Spleen (tissue), 11 donors: ENCODE results near the gene RPL7A. TPM values are rescaled to one million over a fixed set of nuclear protein-coding genes. Genes with fewer than 3 reads are reported as not detected.

ENCODE experiments used
- DNase-seq: peaks from one replicate; pipeline ENCODE4 v3.0.0-alpha.2; 2020
- H3K27ac ChIP-seq, 8 donors: fragments of 200-600 bp; sonication (generic) in 7 of 8; 1 replicate in 4 of 8; 2 replicates in 4 of 8; pipeline versions ENCODE4 v1.5.0 to v1.8.0; 2016 to 2021; ENCODE audit warnings: inconsistent platforms in 4 of 8, mild to moderate bottlenecking in 4 of 8, moderate library complexity in 1 of 8
- H3K27me3 ChIP-seq, 7 donors: fragments of 200-600 bp; sonication (generic) in 6 of 7; replicated peaks in 1 of 7; 1 replicate in 4 of 7; 2 replicates in 3 of 7; pipeline versions ENCODE4 v1.5.0 to v1.8.0; 2016 to 2021; ENCODE audit warnings: inconsistent platforms in 3 of 7, mild to moderate bottlenecking in 1 of 7
- H3K36me3 ChIP-seq, 6 donors: fragments of 200-600 bp; sonication (generic) in 5 of 6; 1 replicate in 4 of 6; 2 replicates in 2 of 6; pipeline versions ENCODE4 v1.5.0 to v1.8.0; 2016 to 2021; ENCODE audit warnings: inconsistent platforms in 2 of 6
- H3K4me1 ChIP-seq, 6 donors: fragments of 200-600 bp; sonication (generic) in 5 of 6; 1 replicate in 3 of 6; 2 replicates in 3 of 6; pipeline versions ENCODE4 v1.5.0 to v1.8.0; 2016 to 2021; ENCODE audit warnings: inconsistent platforms in 3 of 6
- H3K4me3 ChIP-seq, 8 donors: fragments of 200-600 bp; sonication (generic) in 7 of 8; 1 replicate in 4 of 8; 2 replicates in 4 of 8; pipeline versions ENCODE4 v1.5.0 to v1.8.0; 2016 to 2021; ENCODE audit warnings: inconsistent platforms in 4 of 8, mild to moderate bottlenecking in 4 of 8, moderate library complexity in 2 of 8
- H3K9me3 ChIP-seq, 8 donors: fragments of 200-600 bp; sonication (generic) in 7 of 8; 1 replicate in 4 of 8; 2 replicates in 4 of 8; pipeline versions ENCODE4 v1.5.0 to v1.8.0; 2016 to 2021; ENCODE audit warnings: inconsistent platforms in 4 of 8
- POLR2A ChIP-seq, 3 donors: fragments of 450-650 bp; IDR thresholded peaks; one replicate each; pipeline ENCODE4 v1.5.1; 2017; ENCODE audit warnings: antibody characterized with exemption in 3 of 3, mild to moderate bottlenecking in 1 of 3
- POLR2AphosphoS5 ChIP-seq, 3 donors: sonication (generic); formaldehyde crosslinking; IDR thresholded peaks; one replicate each; pipeline ENCODE4 v1.5.1; 2017; ENCODE audit warnings: antibody characterized with exemption in 3 of 3
- WGBS, 5 donors: extraction: QIAGEN DNeasy Blood & Tissue Kit in 3 of 5; methylation state at CpG; one replicate each; pipeline versions ENCODE4 v1.1.5 to v1.1.7; 2013 to 2018; 5-methylcytosine and 5-hydroxymethylcytosine counted together
- intact Hi-C: fragments of 100-400 bp; cut with DNase I; formaldehyde crosslinking; loops from one replicate; pipeline ENCODE4 v1.15.0; 2023; ENCODE audit warnings: low total_unique reads
- polyA plus RNA-seq, 3 donors: library from polyadenylated mRNA; stranded (reverse); fragments of 200-250 nt; gene quantifications; one replicate each; pipeline ENCODE4 v1.2.1, GENCODE V29; 2013
- total RNA-seq, 7 donors: library from RNA; depleted of rRNA in 3 of 7; stranded (reverse); fragments of >200 nt in 3 of 7; fragmentation: NEBNext Ultra II Directional in 4 of 7; extraction: Animal tissue kit (Norgen Biotek cat#: 25700) in 4 of 7; gene quantifications; one replicate each; pipeline versions ENCODE4 v1.1.0 to v1.2.1, GENCODE V29; 2016 to 2021
- TF ChIP-seq, protein P1 (sequence below), 11 experiments: fragments of 200-600 bp in 7 of 11; fragments of 450-650 bp in 4 of 11; sonication (generic) in 4 of 11; IDR thresholded peaks in 8 of 11; conservative IDR thresholded peaks in 3 of 11; 1 replicate in 7 of 11; 2 replicates in 4 of 11; pipeline versions ENCODE4 v1.4.0 to v1.8.0; 2016 to 2021; ENCODE audit warnings: antibody characterized with exemption in 11 of 11, inconsistent platforms in 4 of 11, mild to moderate bottlenecking in 1 of 11
- donor health status: healthy with polysubstance abuse.
- donor health status: DM: no; HTN: no; CAD: no; lungs with moderate emphysema.
- donor health status: DM: no; HTN: no; CAD: no.
- donor health status: Bipolar disorder and iron deficiency.
- donor health status: healthy.
- donor health status: DM: no; HTN: no; CAD: no.
- donor health status: DM: yes; HTN: yes; CAD: no.

RPL7A gene
- total and polyA plus RNA-seq, 10 donors: 1,381 to 6,342 (median 1,755) TPM

DNA sequence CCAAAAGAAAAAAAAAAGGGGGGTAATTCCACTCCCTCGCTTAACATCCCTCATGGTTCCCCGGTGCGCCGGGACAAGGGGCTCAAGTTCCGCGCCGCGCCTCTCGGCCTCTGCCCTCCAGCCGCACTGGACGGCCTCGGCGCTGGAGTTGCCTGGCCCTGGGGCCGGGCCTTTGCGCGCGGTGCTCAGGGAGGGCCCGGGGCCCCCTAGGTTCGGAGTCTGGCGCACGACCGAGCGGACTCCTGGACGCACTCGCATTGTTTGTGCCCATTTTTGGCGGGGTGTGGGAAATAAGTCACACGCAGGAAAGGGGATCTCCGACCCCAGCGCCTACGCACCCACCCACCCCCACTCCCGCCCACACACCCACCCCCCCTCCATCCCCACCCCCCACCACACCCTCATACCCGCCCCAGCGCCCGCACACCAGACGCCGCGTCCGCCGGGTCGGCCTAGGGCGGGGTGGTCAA is 468 bp upstream of the RPL7A start:
- peaks cover 7 to 74% (median 68%) of the 10 kb centered on the region in 6 donors for H3K36me3 ChIP-seq
- H3K27ac ChIP-seq: peak overlapping the region; percentile 89 to 95 (median 94)
- no peaks in the 10 kb centered on the region for H3K27me3 ChIP-seq
- H3K9me3 ChIP-seq: no peaks in the 10 kb centered on the region
- no peak for TF ChIP-seq POLR2A (IDR thresholded peaks at IDR 0.05)
- TF ChIP-seq POLR2AphosphoS5 (IDR thresholded peaks at IDR 0.05): no peak
- TF ChIP-seq, protein P1, sequence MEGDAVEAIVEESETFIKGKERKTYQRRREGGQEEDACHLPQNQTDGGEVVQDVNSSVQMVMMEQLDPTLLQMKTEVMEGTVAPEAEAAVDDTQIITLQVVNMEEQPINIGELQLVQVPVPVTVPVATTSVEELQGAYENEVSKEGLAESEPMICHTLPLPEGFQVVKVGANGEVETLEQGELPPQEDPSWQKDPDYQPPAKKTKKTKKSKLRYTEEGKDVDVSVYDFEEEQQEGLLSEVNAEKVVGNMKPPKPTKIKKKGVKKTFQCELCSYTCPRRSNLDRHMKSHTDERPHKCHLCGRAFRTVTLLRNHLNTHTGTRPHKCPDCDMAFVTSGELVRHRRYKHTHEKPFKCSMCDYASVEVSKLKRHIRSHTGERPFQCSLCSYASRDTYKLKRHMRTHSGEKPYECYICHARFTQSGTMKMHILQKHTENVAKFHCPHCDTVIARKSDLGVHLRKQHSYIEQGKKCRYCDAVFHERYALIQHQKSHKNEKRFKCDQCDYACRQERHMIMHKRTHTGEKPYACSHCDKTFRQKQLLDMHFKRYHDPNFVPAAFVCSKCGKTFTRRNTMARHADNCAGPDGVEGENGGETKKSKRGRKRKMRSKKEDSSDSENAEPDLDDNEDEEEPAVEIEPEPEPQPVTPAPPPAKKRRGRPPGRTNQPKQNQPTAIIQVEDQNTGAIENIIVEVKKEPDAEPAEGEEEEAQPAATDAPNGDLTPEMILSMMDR (IDR thresholded peaks at IDR 0.05 in 8 of 11, conservative IDR thresholded peaks at IDR 0.05 in 3 of 11): no peak
- H3K4me3 ChIP-seq: peak overlapping the region; percentile 66 to 100 (median 88)
- H3K4me1 ChIP-seq: peaks cover 20 to 82% (median 43%) of the 10 kb centered on the region in 6 donors
- intact Hi-C loops: no loop called here
- peak; percentile 88 for DNase-seq
- 0 to 1% (median 0%) methylated on average over 29 to 41 of the region's 41 CpGs for WGBS, 5 donors

DNA sequence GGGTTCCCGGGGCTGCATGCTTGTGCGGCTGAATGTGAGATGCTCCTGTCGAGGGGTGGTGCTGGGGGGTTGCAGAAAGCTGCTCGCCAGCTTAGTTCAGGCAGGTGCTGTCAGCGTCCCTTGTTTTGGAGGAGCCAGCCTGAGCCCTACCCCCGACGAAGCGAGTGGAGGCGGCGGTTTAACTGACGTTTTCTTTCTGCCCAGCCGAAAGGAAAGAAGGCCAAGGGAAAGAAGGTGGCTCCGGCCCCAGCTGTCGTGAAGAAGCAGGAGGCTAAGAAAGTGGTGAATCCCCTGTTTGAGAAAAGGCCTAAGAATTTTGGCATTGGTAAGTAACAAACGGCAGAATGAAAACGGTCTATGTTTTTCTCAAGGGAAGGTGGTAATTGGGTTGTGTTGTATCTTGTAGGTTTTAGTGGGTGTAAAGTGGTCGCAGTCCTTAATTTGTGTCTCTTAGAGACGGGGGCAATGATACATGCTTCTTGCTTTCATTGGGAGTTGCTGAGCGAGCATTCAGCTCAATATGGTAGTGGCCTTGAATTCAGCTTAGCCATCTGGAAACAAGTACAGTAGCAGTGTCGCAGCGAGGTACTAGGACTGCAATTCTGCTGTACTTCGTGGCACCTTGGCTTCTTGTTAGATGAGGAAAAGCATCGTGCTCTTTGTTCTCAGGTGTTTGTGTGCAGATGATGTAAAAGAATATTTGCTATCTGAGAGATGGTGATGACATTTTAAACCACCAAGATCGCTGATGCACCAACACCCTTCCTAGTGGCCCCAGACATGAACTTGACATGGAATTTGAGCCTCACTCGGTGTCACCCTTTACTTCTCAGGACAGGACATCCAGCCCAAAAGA is 928 bp downstream of the RPL7A start:
- H3K9me3 ChIP-seq: no peaks in the 10 kb centered on the region
- peak overlapping the region; percentile 66 to 100 (median 88) for H3K4me3 ChIP-seq
- WGBS, 5 donors: 16 to 21% (median 17%) methylated on average over 25 of the region's 25 CpGs
- DNase-seq: no peak
- intact Hi-C loops: no loop called here
- H3K36me3 ChIP-seq: peaks cover 8 to 74% (median 68%) of the 10 kb centered on the region in 6 donors
- no peak for TF ChIP-seq POLR2AphosphoS5 (IDR thresholded peaks at IDR 0.05)
- TF ChIP-seq, protein P1 (IDR thresholded peaks at IDR 0.05 in 8 of 11, conservative IDR thresholded peaks at IDR 0.05 in 3 of 11): no peak
- TF ChIP-seq POLR2A (IDR thresholded peaks at IDR 0.05): no peak
- H3K4me1 ChIP-seq: peaks cover 20 to 84% (median 40%) of the 10 kb centered on the region in 6 donors
- no peaks in the 10 kb centered on the region for H3K27me3 ChIP-seq
- H3K27ac ChIP-seq: peak overlapping the region; percentile 89 to 95 (median 94)

DNA sequence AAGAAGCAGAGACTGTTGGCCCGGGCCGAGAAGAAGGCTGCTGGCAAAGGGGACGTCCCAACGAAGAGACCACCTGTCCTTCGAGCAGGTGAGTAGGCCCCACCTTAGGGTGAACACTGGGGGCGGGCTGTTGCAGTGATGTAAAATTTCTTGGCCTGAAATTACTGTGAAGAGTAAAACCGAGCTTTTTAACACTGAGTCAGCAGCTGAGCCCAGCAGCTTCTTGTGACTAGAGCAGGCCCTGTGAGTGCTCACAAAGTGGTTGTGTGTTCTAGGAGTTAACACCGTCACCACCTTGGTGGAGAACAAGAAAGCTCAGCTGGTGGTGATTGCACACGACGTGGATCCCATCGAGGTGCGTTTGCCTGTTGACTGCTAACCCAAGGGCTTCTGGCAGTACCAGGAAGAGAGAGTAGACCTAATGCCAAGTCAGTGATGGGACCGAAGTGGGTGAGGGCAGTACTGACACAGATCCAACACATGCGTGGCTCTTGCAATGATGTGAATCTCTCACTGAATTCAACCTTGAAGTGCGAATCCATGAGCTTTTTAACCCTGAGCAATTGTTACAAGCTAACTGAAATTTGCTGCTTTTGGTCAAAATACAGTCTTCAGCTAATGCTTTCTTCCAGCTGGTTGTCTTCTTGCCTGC is 2.1 kb downstream of the RPL7A start:
- DNase-seq: no peak
- 82 to 88% (median 85%) methylated on average over 14 to 15 of the region's 15 CpGs for WGBS, 5 donors

More for the DNA sequence above, 2.1 kb downstream of the RPL7A start:
- Histone ChIP-seq H3K27ac (no peak overlapping the region), H3K4me1 (peaks cover 25 to 88% (median 50%) of the 10 kb centered on the region in 6 donors), H3K27me3 (no peaks in the 10 kb centered on the region), H3K4me3 (peak overlapping the region in 1 of 8 donors; percentile 88), H3K9me3 (no peaks in the 10 kb centered on the region), H3K36me3 (peaks cover 8 to 72% (median 58%) of the 10 kb centered on the region in 6 donors)
- intact Hi-C loops: no loop called here
- peak in 1 of 3 donors; percentile 7 for TF ChIP-seq POLR2AphosphoS5 (IDR thresholded peaks at IDR 0.05)
- TF ChIP-seq, protein P1 (IDR thresholded peaks at IDR 0.05 in 8 of 11, conservative IDR thresholded peaks at IDR 0.05 in 3 of 11): no peak
